Measurements from ENCODE around the gene PDGFB.

Gene PDGFB

GRCh38 chr22:39177456-39177775 lies 67.4 kb downstream of the PDGFB start:
- no peak overlapping the region for H3K27ac ChIP-seq (ENCODE audit: low read depth, low read length, poor library complexity, severe bottlenecking)
- no peaks in the 10 kb centered on the region for H3K9me2 ChIP-seq (ENCODE audit: low read depth, low read length)
- H3K36me3 ChIP-seq (ENCODE audit: insufficient read depth, low read length), result no peaks in the 10 kb centered on the region
- H3K27me3 ChIP-seq (ENCODE audit: insufficient read depth, low read length), result no peaks in the 10 kb centered on the region; the same call in 1 of the 2 replicates
- no peaks in the 10 kb centered on the region for H3K79me2 ChIP-seq (ENCODE audit: insufficient read depth, low read length)
- TF ChIP-seq EZH2 (IDR thresholded peaks at IDR 0.05; ENCODE audit: borderline replicate concordance, low read length), result no peak
- no peak for TF ChIP-seq CTCF (IDR thresholded peaks at IDR 0.05; ENCODE audit: low read length)
- H4K20me1 ChIP-seq (ENCODE audit: insufficient read depth, low read length), result no peaks in the 10 kb centered on the region
- no peaks in the 10 kb centered on the region for H3K9me3 ChIP-seq (ENCODE audit: low read length)
- H3K4me1 ChIP-seq (ENCODE audit: insufficient read depth, low read length, severe bottlenecking), result peaks cover 17% of the 10 kb centered on the region
- H3K9ac ChIP-seq (ENCODE audit: low read length), result no peak overlapping the region
- no peaks in the 10 kb centered on the region for H3F3A ChIP-seq (ENCODE audit: insufficient read depth, low read length)
- H3K4me3 ChIP-seq (ENCODE audit: low read depth, low read length, poor library complexity, severe bottlenecking), result no peak overlapping the region
- no peak overlapping the region for H2AFZ ChIP-seq (ENCODE audit: low read length)
- H3K4me2 ChIP-seq (ENCODE audit: low read length), result no peak overlapping the region

- Histone ChIP-seq H3K9ac (ENCODE audit: low read length) (no peak overlapping the region), H2AFZ (ENCODE audit: low read length) (no peak overlapping the region), H3K4me3 (ENCODE audit: low read depth, low read length, poor library complexity, severe bottlenecking) (no peak overlapping the region), H3K9me3 (ENCODE audit: low read length) (no peaks in the 10 kb centered on the region), H3K79me2 (ENCODE audit: insufficient read depth, low read length) (no peaks in the 10 kb centered on the region), H3K9me2 (ENCODE audit: low read depth, low read length) (no peaks in the 10 kb centered on the region), H3K4me1 (ENCODE audit: insufficient read depth, low read length, severe bottlenecking) (peaks cover 22% of the 10 kb centered on the region), H4K20me1 (ENCODE audit: insufficient read depth, low read length) (no peaks in the 10 kb centered on the region), H3F3A (ENCODE audit: insufficient read depth, low read length) (no peaks in the 10 kb centered on the region), H3K36me3 (ENCODE audit: insufficient read depth, low read length) (no peaks in the 10 kb centered on the region), H3K27ac (ENCODE audit: low read depth, low read length, poor library complexity, severe bottlenecking) (no peak overlapping the region), H3K27me3 (ENCODE audit: insufficient read depth, low read length) (no peaks in the 10 kb centered on the region; the same call in 1 of the 2 replicates), H3K4me2 (ENCODE audit: low read length) (no peak overlapping the region)
- TF ChIP-seq CTCF (IDR thresholded peaks at IDR 0.05; ENCODE audit: low read length) (no peak), EZH2 (IDR thresholded peaks at IDR 0.05; ENCODE audit: borderline replicate concordance, low read length) (no peak)
These were observed 67.9 kb downstream of the PDGFB start for GRCh38 chr22:39176714-39177455.

- no peaks in the 10 kb centered on the region for H4K20me1 ChIP-seq (ENCODE audit: insufficient read depth, low read length)
- no peaks in the 10 kb centered on the region for H3K27me3 ChIP-seq (ENCODE audit: insufficient read depth, low read length)
- no peaks in the 10 kb centered on the region for H3K9me3 ChIP-seq (ENCODE audit: low read length)
- TF ChIP-seq CTCF (IDR thresholded peaks at IDR 0.05; ENCODE audit: low read length), result no peak
- no peak for TF ChIP-seq EZH2 (IDR thresholded peaks at IDR 0.05; ENCODE audit: borderline replicate concordance, low read length)
- H3K79me2 ChIP-seq (ENCODE audit: insufficient read depth, low read length), result no peaks in the 10 kb centered on the region
- H3K9me2 ChIP-seq (ENCODE audit: low read depth, low read length), result no peaks in the 10 kb centered on the region
- no peak overlapping the region for H3K4me2 ChIP-seq (ENCODE audit: low read length)
- no peak overlapping the region for H3K27ac ChIP-seq (ENCODE audit: low read depth, low read length, poor library complexity, severe bottlenecking)
- no peaks in the 10 kb centered on the region for H3F3A ChIP-seq (ENCODE audit: insufficient read depth, low read length)
- no peak overlapping the region for H3K9ac ChIP-seq (ENCODE audit: low read length)
- H3K36me3 ChIP-seq (ENCODE audit: insufficient read depth, low read length), result no peaks in the 10 kb centered on the region
- no peak overlapping the region for H3K4me3 ChIP-seq (ENCODE audit: low read depth, low read length, poor library complexity, severe bottlenecking)
- H2AFZ ChIP-seq (ENCODE audit: low read length), result no peak overlapping the region
- peaks cover 28% of the 10 kb centered on the region for H3K4me1 ChIP-seq (ENCODE audit: insufficient read depth, low read length, severe bottlenecking)
These were observed 68.6 kb downstream of the PDGFB start for GRCh38 chr22:39176143-39176713.
